OCI-LY1 (cell line): ENCODE results near the gene CEACAM19.

ENCODE experiments used
- EZH2 ChIP-seq: fragments of 200-600 bp; sonication (generic), shearing (Covaris generic); IDR thresholded peaks from 2 replicates; pipeline ENCODE4 v1.8.0; 2017; ENCODE audit warnings: borderline replicate concordance, mixed run types, mild to moderate bottlenecking, antibody characterized with exemption, low read length, moderate library complexity, mixed read lengths
- TF ChIP-seq, protein P1 (sequence below): fragments of 200-600 bp; sonication (generic), shearing (Covaris generic); IDR thresholded peaks from 2 replicates; pipeline ENCODE4 v1.5.1; 2017; ENCODE audit warnings: mild to moderate bottlenecking, antibody characterized with exemption, low read length, moderate library complexity, mixed read lengths

DNA sequence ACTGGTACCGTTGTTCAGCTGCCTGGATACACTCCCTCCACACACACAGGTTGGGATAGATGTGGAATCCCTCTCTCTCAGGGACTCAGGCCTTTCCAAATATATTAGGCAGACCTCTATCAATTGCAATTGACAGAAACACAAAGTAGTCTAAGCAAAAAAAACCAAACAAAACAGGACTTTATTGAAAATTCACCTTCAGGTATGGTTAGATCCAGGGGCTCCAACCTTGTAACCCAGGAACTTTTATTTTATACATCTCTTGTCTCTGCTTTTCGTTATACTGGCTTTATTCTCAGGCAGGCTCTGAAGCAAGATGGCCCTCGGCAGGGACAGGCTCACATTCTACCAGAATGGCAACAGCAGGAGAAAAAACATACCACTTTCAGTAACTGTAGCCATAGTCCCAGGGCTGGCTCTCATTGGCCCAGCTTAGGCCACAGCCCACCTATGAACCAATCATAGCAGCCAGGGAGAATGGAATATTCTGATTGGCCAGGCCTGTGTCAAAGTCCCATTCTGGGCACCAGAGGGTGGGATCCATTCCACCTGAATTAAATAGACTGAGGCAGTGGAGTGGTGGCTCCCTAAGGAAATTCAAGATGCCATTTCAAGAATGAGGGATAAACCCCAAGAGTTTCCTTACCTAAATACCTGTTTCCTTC lies 13.1 kb upstream of the CEACAM19 start:
- TF ChIP-seq EZH2, result no peak
- TF ChIP-seq, protein P1, sequence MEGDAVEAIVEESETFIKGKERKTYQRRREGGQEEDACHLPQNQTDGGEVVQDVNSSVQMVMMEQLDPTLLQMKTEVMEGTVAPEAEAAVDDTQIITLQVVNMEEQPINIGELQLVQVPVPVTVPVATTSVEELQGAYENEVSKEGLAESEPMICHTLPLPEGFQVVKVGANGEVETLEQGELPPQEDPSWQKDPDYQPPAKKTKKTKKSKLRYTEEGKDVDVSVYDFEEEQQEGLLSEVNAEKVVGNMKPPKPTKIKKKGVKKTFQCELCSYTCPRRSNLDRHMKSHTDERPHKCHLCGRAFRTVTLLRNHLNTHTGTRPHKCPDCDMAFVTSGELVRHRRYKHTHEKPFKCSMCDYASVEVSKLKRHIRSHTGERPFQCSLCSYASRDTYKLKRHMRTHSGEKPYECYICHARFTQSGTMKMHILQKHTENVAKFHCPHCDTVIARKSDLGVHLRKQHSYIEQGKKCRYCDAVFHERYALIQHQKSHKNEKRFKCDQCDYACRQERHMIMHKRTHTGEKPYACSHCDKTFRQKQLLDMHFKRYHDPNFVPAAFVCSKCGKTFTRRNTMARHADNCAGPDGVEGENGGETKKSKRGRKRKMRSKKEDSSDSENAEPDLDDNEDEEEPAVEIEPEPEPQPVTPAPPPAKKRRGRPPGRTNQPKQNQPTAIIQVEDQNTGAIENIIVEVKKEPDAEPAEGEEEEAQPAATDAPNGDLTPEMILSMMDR, result no peak
